ENCODE data around the gene CAMK1G. TPM values are rescaled to one million over a fixed set of nuclear protein-coding genes. Genes with fewer than 3 reads are reported as not detected.

The CAMK1G gene
- total RNA-seq: not detected

- DNase-seq: no peak
These were observed at the start of gene CAMK1G for GRCh38 chr1:209583408-209583807. CAMK1G (plus strand) TSS chr1:209583714; CDS start chr1:209594984, 11,270 bp downstream.

DNA sequence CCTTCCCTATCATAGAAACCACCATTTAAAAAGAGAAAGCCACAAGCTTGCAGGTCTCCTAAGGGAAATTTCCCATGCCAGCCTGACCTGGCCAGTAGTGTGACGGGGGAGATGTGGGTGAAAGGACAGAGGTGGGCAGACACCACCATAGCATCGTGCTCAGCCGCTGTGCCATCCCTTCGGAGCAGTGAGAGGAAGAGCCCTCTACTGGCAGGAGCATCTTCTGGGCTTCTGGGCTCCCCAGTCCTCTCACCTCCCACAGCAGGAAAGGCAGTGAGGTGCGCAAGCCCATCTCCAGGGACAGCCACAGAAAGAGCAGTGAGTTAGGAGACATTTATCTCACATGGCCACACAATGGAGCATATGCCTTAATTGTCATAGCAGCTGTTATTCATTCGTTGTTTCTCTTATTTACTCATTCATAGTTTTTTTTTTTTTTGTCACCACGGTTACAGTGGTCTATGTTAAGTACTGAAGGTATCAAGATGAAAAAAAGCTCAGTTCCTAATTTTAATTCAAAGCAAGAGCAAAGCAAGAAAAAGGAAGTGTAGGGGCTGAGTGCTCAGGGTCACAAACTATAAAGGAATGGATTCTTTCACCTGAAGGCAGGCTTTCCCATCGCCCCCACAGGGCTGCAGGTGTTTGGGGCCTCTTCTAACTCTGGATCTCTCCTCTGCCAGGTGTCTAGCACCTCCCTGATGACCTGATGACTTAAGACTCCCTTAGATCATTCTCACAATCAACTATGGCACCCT lies 48.8 kb upstream of the CAMK1G start:
- no peak for DNase-seq

DNA sequence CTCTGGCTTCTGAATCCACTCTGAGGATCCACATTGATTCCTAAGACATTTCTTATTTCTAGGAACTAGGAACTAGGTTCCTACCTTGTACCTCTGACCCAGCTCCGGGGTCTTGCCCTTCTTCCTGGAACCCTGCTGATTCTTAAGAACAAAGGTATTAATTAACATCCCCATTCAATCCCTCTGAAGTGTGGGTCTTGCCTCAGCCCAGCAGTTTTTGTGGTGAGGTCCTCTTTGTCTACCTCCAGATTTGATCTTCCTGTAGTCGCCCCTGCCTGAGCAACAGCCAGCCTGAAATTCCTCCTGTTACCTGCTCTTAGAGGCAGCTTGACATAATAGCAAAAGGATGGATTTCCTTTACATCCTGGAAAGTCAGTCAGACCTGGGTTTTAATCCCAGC lies 46.7 kb upstream of the CAMK1G start:
- DNase-seq: no peak

- DNase-seq: no peak
These were observed 46.0 kb upstream of the CAMK1G start for GRCh38 chr1:209537336-209538114.

GRCh38 chr1:209539576-209539975 lies 43.9 kb upstream of the CAMK1G start:
- no peak for DNase-seq

GRCh38 chr1:209542585-209542984 lies 40.9 kb upstream of the CAMK1G start:
- DNase-seq: no peak

DNA sequence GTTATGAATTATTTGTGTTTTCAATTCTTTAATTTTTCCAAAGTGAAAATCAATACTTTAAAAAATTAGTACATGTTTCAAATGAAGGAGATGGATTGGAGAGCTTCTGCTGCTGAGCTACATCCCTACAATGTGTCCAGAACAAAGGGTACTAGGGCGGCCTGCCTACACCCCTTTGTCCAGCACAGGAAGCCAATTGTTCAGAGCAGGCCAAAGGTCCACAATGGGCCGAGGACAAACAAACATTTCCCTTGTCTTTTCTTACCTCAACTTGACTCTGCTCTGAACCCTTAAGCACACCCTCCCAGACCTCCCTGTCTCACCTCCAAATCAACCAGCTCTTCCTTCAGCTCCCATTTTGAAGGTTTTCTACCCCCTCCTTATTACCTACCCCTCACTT lies 39.4 kb upstream of the CAMK1G start:
- no peak for DNase-seq

- no peak for DNase-seq
These were observed 38.1 kb upstream of the CAMK1G start for GRCh38 chr1:209545423-209545822.

GRCh38 chr1:209546390-209547085 lies 37.0 kb upstream of the CAMK1G start:
- DNase-seq: no peak

DNA sequence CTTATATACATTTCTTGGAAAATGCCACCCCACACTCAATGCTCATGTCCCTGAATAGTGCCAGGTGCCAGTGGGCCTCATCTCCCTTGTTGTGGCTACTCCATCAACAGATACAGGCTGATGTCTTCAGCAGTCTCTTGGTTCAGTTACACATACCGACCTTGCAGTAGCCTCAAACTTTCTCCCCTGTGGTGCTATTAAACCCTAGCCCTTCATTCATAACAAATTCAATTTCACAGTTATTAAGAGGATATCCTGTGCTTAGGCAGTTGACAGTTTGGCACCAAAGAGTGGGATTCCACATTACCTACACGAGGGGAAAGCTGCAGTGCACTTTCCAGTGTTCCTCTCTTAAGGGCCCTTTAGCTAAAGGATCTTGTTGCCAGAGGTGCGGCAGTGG lies 35.9 kb upstream of the CAMK1G start:
- DNase-seq: no peak

- DNase-seq: no peak
These were observed 33.9 kb upstream of the CAMK1G start for GRCh38 chr1:209549443-209550205.

DNA sequence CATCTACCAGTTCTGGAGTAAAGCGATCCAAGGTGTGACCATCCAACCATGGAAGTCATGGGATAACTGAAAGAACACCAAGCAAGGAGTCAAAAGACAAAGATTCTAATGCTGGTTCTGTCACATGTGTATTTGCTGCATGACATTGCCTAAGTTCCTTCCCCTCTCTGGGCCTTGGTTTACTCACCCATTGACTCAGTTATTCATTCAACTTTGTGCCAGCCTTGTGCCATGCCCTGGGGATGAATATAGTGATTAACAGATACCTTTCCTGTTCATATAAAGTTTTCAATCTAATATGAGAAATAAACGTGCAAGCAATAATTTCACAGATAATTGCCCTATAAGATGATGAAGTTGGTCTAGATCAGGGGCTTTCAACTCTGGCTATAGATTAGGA lies 33.0 kb upstream of the CAMK1G start:
- DNase-seq: no peak

DNA sequence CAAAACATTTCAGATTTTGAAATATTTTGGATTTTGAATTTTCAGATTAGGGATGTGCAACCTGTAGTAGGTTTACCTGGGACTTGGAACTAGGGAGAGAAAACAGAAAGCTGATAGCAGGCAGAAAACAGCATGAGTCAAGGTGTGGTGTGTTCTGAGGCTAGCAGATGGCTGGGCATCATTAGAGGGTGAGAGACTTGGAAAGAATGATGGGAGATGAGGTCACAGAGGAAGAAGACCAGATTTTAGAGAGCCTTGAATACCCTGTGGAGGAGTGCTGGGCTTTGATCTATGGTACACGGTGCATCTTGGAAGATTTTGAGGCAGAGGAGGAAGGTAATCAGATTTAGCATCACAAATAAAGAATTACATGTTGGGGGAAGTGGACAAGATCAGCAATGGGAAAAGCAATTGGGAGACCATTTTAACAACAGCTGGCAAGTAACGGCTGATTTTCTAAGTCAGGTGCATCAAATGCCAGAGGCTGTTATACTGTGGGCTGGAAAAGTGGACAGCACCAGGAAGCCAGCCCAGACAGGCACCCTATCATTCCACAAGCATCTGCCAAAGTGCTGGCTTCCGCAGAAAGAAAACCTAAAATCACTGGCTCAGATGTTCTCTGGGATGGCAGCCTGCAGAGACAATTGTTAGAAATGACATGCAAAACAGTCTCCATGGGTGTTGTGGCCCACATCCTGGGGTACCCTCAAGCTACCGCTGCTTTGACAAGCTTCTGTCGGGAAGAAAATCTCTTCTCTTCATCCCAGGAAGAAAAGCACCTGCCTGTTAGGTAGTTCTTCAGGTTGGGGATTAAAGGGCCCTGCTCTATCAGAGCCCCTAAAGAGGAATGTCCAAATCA lies 30.9 kb upstream of the CAMK1G start:
- DNase-seq: no peak

- no peak for DNase-seq
These were observed 28.5 kb upstream of the CAMK1G start for GRCh38 chr1:209554761-209555611.

GRCh38 chr1:209556162-209556690 lies 27.3 kb upstream of the CAMK1G start:
- no peak for DNase-seq

DNA sequence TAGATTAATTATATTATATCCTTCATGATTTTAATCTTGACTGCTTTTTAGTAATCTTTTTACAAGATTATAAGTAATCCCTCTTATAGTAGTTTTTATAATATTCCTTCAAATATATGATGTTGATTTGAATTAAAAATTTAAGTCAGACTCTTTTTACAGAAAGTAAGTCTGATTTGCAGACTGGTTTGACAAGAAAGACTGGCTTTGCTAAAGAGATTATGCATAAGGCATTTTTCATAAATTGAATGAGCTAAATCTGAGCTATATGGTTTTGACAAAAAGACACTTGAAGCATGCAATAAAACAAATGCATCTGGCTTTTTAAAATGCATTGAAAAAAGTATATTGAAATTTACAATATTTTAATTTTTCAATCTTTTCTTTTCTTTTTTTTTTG lies 26.3 kb upstream of the CAMK1G start:
- no peak for DNase-seq

DNA sequence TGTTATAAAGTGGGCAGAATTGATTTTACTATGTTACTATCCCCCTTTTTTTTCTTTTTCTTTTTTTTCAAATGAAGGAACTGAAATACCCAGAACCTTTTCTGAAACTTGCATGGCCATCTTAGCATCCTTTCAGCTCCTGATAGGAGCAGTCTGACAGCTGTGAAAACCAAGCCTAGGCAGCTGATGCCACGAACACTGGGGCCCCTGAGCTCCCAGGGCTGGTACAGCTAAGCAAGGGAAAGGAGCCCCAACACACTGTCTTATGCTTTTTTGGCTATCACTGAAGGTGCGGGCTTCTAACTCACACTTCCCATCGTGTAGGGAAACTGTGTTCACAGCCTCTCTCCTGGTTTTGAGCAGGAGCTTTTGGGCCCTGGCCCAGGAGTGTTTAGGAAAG lies 23.0 kb upstream of the CAMK1G start:
- DNase-seq: no peak

GRCh38 chr1:209560952-209561351 lies 22.6 kb upstream of the CAMK1G start:
- DNase-seq: no peak

GRCh38 chr1:209561532-209561931 lies 22.0 kb upstream of the CAMK1G start:
- no peak for DNase-seq

DNA sequence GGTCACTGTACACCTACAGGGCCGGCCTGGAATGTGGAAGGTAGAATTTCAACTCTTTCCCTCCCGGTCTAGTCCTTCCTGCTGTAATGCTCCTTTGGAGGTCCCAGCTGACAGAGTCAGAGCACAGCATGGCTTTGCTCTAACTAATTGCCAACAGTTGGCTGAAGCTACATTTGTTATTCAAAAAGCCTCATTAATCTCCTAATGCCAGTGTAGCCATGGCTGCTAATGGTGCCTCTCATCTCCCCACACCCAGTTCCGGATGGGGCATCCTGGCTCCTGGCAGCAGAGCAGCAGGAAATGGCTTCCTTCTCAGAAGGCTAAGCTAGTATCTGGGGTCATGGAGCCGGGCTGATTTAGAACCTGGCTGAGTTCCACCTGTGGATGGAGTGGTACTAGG lies 18.7 kb upstream of the CAMK1G start:
- no peak for DNase-seq
